ENCODE measurements around the gene BICC1. TPM values are rescaled to one million over a fixed set of nuclear protein-coding genes. Genes with fewer than 3 reads are reported as not detected.

BICC1 gene
- total and polyA plus RNA-seq, 12 donors: 4.5 to 25.9 (median 9.8) TPM

DNA sequence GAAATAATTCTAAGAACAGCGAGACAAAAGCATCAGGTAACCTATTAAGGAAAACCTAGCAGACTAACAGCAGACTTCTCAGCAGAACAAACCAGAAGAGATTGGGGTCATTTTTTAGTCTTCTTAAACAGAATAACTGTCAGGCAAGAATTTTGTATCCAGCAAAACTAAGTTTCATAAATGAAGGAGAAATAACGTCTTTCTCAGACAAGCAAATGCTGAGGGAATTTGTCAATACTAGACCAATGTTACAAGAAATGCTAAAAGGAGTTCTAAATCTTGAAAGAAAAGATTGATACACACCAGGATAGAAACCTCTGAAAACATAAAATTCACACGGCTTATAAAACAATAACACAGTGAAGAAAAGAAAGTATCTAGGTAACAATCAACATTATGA lies 22.6 kb downstream of the BICC1 start:
- H3K27ac ChIP-seq: no peak overlapping the region
- TF ChIP-seq POLR2A (IDR thresholded peaks at IDR 0.05): no peak
- TF ChIP-seq, protein P1, sequence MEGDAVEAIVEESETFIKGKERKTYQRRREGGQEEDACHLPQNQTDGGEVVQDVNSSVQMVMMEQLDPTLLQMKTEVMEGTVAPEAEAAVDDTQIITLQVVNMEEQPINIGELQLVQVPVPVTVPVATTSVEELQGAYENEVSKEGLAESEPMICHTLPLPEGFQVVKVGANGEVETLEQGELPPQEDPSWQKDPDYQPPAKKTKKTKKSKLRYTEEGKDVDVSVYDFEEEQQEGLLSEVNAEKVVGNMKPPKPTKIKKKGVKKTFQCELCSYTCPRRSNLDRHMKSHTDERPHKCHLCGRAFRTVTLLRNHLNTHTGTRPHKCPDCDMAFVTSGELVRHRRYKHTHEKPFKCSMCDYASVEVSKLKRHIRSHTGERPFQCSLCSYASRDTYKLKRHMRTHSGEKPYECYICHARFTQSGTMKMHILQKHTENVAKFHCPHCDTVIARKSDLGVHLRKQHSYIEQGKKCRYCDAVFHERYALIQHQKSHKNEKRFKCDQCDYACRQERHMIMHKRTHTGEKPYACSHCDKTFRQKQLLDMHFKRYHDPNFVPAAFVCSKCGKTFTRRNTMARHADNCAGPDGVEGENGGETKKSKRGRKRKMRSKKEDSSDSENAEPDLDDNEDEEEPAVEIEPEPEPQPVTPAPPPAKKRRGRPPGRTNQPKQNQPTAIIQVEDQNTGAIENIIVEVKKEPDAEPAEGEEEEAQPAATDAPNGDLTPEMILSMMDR (IDR thresholded peaks at IDR 0.05): no peak
- 89 to 96% (median 95%) methylated on average over 3 of the region's 3 CpGs for whole genome bisulfite sequencing, 4 donors
- no peaks in the 10 kb centered on the region for H3K9me3 ChIP-seq (replicated peaks in 1 of 3)
- H3K27me3 ChIP-seq: no peaks in the 10 kb centered on the region
- H3K4me1 ChIP-seq (replicated peaks in 1 of 2): no peaks in the 10 kb centered on the region
- no peaks in the 10 kb centered on the region for H3K36me3 ChIP-seq (replicated peaks in 1 of 2)
- no peak for DNase-seq
- no peak overlapping the region for H3K4me3 ChIP-seq
- intact Hi-C loops (cut with DNase I): no loop called here

DNA sequence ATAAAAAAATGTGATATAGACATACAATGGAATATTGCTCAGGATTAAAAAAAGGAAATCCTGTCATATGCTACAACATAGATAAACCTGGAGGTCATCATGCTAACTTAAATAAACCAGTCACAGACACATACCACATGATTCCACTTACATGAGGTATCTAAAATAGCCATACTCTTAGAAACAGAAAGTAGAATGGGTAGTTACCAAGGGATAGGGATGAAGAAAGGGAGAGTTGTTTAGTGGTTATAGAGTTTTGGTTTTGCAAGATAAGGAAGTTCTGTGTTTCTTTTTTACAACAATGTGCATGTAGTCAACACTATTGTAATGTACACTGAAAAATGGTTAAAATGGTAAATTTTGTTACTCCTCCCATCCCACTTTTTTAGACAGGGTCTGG lies 30.5 kb downstream of the BICC1 start:
- H3K36me3 ChIP-seq (replicated peaks in 1 of 2): no peaks in the 10 kb centered on the region
- intact Hi-C loops (cut with DNase I): no loop called here
- no peak for TF ChIP-seq POLR2A (IDR thresholded peaks at IDR 0.05)
- TF ChIP-seq, protein P1 (IDR thresholded peaks at IDR 0.05): no peak
- H3K27me3 ChIP-seq: no peaks in the 10 kb centered on the region
- no peak overlapping the region for H3K27ac ChIP-seq
- no peak for DNase-seq
- no peaks in the 10 kb centered on the region for H3K9me3 ChIP-seq (replicated peaks in 1 of 3)
- no peaks in the 10 kb centered on the region for H3K4me1 ChIP-seq (replicated peaks in 1 of 2)
- no peak overlapping the region for H3K4me3 ChIP-seq

DNA sequence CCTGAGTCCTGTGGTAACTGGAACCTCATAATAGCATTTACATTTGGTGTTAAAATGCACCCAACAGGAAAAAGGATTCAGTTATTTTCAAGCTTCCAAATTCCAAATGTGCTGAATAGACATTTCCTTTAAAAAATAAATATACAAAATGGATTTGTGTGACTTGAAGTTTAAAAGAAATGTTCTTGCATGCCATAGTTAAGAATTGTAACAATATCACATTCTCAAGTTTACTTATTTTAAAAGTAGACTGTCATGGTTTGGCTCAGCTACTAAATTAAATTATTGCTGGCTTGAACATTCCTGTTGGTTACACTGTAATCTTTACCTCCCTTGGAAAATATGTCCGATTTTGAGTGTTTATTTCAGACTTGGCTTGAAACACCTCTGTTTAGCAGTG lies 31.5 kb downstream of the BICC1 start:
- H3K36me3 ChIP-seq (replicated peaks in 1 of 2): no peaks in the 10 kb centered on the region
- no peak for DNase-seq
- no peak overlapping the region for H3K4me3 ChIP-seq
- WGBS, 4 donors: 60 to 76% (median 71%) methylated on average over 1 of the region's 1 CpG
- H3K9me3 ChIP-seq (replicated peaks in 1 of 3): no peaks in the 10 kb centered on the region
- intact Hi-C loops (cut with DNase I): no loop called here
- H3K4me1 ChIP-seq (replicated peaks in 1 of 2): no peaks in the 10 kb centered on the region
- H3K27me3 ChIP-seq: no peaks in the 10 kb centered on the region
- no peak overlapping the region for H3K27ac ChIP-seq
- TF ChIP-seq, protein P1 (IDR thresholded peaks at IDR 0.05): no peak
- no peak for TF ChIP-seq POLR2A (IDR thresholded peaks at IDR 0.05)

DNA sequence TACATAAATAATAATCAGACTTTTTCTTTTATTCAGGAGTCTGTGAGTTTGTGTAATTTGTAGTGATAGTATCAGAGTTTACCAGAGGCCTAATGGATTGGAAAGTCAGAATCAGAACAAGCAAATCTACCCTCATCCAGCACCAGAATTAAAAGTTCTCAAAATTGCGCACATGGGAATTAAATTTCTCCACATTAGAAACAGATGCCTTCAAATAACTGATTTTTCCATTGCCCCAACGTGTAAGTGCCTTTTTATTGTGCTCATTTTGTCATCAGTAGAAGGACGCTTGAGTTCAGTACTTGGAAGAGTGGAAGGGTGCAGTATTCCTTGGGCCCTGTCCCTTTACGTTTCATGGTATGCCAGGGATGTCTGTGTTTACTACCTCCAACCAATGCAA lies 32.8 kb downstream of the BICC1 start:
- Histone ChIP-seq H3K9me3 (replicated peaks in 1 of 3) (no peaks in the 10 kb centered on the region), H3K4me1 (replicated peaks in 1 of 2) (no peaks in the 10 kb centered on the region), H3K4me3 (no peak overlapping the region), H3K27ac (no peak overlapping the region), H3K27me3 (no peaks in the 10 kb centered on the region), H3K36me3 (replicated peaks in 1 of 2) (no peaks in the 10 kb centered on the region)
- TF ChIP-seq, protein P1 (IDR thresholded peaks at IDR 0.05): no peak
- no peak for TF ChIP-seq POLR2A (IDR thresholded peaks at IDR 0.05)
- WGBS, 4 donors: 82 to 86% (median 83%) methylated on average over 4 of the region's 4 CpGs
- intact Hi-C loops (cut with DNase I): no loop called here
- DNase-seq: no peak
